Inflammatory macrophage (primary cell): ENCODE results near the gene PCYOX1L.

Experiments used
- DNase-seq, 2 donors: peaks; one replicate each; pipeline ENCODE4 v3.0.0-alpha.2; 2020 to 2022
- total RNA-seq, 18 experiments: gene quantifications; one replicate each; lab custom pipeline; 2026; ENCODE audit warnings: mixed read lengths in 6 of 18, inconsistent platforms in 2 of 18; lab: John Stamatoyannopoulos, UW

PCYOX1L gene, protein sequence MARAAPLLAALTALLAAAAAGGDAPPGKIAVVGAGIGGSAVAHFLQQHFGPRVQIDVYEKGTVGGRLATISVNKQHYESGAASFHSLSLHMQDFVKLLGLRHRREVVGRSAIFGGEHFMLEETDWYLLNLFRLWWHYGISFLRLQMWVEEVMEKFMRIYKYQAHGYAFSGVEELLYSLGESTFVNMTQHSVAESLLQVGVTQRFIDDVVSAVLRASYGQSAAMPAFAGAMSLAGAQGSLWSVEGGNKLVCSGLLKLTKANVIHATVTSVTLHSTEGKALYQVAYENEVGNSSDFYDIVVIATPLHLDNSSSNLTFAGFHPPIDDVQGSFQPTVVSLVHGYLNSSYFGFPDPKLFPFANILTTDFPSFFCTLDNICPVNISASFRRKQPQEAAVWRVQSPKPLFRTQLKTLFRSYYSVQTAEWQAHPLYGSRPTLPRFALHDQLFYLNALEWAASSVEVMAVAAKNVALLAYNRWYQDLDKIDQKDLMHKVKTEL
- 3.9 to 36.4 (median 13.4) reads per million in 18 experiments for total RNA-seq

DNA sequence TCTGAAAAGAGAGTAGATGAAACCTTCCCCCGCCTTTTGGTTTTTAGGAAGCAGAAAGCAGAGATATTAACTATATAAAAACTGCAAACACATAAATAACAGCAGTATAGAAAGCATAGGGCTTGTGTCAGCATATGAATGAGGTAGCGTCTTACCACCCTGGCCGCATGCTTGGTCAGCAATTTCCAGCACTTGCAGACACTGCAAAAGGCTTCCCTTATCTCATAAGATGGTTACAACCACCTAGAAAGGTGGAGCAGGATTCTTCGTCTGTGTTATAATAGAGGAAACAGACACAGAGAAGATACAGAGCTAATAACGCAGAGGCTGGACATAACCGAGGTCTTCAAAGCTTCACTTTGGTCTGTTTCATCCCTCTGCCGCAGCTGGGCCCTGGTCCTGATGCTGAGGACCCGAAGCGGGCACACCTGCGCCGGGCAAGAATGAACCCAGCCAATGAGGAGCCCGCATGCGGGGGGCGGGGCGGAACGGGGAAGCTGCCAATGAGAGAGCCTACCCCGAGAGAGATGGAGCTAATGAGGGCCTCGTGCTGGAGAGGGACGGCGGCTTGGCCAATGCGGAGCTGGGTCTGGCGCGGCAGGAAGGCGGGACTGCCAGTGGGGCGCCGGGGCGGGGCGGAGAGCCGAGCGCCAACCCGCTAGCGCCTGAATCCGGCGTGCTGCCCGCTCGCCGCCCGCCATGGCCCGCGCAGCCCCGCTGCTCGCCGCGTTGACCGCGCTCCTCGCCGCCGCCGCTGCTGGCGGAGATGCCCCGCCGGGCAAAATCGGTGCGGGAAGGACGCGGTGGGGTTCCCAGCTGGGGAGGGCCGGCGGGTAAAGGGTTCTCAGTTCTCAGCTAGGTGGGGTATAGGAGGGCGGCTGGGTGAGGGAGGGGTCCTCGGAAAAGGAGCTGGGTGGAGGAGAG, at the start of gene PCYOX1L:
PCYOX1L (plus strand) TSS at position 677 of the 924 bp plus-strand sequence; CDS start at position 700, 23 bp downstream.
- peak; percentile 94 for DNase-seq

- DNase-seq = no peak
Observed at GRCh38 chr5:149309354-149309753, 48.5 kb upstream of the PCYOX1L start.

- no peak for DNase-seq
Observed at GRCh38 chr5:149310488-149310887, 47.4 kb upstream of the PCYOX1L start.

GRCh38 chr5:149310947-149311658, 46.7 kb upstream of the PCYOX1L start:
- no peak for DNase-seq

DNA sequence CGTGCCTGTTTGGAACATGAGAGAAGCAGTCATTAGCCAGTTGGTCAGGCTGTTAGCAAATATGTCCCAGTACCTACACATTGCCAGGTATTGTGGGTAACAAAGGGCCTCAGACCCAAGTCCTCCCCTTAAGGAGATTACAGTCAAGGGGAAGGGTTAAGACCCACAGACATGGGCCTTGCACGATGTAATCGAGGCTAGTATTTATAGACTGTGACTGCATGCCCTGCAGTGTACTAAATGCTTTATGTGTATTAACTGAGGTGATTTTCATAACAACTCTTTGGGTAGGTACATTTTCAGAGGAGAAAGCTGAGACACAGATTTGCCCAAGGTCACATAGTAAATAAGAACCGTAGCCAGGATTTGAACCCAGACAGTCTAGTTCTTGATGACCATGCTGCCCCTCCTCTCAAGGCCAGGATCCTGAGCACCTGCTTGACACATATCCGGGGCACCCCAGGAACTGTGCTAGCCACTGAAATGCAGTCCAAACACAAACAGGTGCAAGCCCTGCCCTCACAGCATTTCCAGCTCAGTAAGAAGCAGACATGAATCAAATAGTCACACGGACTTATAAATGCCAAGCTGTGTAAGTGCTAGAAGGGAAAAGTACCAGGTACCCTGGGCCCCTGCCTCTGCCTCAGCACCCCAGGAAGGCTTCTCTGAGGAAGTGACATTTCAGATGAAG, 44.5 kb upstream of the PCYOX1L start:
- no peak for DNase-seq

GRCh38 chr5:149314571-149315111, 43.2 kb upstream of the PCYOX1L start:
- DNase-seq = no peak

- DNase-seq = no peak
Observed at GRCh38 chr5:149315753-149316152, 42.1 kb upstream of the PCYOX1L start.

- DNase-seq = peak; percentile 40 to 62
Observed at GRCh38 chr5:149317281-149318048, 40.4 kb upstream of the PCYOX1L start.

DNA sequence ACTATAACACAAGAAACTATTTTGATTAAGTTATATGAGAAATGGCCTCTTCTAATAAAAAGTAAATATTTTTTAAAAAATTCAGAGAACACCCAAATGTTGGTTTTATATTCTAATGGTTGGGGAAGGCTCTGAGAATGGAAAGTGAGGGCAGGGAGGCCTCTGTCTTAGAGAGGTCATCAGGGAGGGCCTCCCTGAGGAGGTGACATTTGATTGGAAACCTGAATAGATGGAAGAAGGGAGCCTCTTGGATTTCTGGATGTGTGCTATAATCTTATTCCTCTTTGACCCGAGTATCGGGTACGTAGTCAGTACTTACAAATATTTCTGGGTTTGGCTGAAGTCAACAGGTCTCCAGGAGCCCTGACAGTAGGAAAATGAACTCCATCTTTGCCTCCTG, 38.7 kb upstream of the PCYOX1L start:
- DNase-seq = no peak

- DNase-seq = no peak
Observed at GRCh38 chr5:149320791-149321330, 37.0 kb upstream of the PCYOX1L start.

- DNase-seq = no peak
Observed at GRCh38 chr5:149322518-149322917, 35.3 kb upstream of the PCYOX1L start.

DNA sequence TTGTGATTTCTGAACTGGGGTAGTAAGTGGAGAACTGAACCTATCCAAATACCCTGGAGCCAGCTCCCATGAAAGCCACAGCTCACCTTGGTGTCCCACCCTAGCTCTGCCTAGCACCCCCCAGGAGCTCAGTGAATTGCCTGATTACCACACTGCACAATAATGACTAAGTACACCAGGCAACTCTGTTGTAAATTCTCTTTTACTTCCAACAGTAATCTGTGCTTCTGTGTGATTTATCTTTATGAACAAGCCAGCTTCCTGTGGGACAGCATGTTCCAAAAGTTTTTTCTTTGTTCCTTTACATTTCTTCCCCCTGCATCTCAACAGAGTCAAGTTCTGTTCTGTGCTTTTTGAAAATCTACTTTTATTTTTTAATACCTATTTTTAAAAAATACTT, 34.6 kb upstream of the PCYOX1L start:
- DNase-seq = no peak

DNA sequence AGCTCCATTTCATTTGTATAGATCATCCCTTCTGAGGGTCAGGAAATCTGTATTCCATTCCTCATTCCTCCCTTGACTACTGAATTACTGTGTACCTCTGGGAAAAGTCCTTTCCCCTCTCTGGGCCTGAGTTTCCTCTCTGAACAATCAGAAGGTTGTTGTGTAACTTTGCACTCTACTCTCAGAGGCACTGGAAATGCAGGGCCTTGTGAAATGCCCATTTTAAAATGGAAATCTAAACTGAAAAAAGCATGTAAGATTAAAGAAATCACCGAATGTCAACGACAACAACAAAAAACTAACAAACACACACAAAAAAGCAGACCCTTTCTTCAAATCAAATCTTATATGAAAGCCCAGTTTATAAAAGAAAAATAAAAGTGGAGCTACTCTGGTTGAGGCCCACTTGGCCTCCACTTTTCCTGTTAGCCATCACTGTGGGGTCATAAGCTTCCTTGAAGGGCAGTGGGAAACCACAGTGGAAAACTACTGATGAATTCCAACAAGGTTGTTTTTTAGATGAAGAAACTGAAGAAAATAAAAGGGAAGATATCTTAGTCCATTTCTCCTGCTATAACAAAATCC, 34.1 kb upstream of the PCYOX1L start:
- no peak for DNase-seq

- DNase-seq = no peak
Observed at GRCh38 chr5:149324641-149325040, 33.2 kb upstream of the PCYOX1L start.

GRCh38 chr5:149325166-149325735, 32.6 kb upstream of the PCYOX1L start:
- DNase-seq = no peak

DNA sequence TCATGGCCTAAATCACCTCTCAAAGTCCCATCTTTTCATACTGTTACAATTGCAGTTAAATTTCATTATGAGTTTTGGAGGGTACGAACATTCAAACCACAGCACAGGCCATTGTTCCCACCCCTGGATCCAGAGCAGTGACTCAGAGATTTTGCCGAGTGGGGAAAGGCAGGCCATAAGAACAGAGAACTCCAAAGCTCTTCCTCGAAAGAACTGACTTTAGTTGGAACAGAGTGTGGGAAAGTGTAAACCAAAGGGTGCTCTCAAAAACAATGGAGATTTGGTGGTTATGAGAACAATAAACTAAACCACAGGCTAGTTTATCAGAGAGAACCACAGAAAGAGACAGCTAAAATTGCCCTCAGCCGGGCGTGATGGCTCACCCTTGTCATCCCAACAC, 32.0 kb upstream of the PCYOX1L start:
- no peak for DNase-seq

- DNase-seq = no peak
Observed at GRCh38 chr5:149326611-149327010, 31.2 kb upstream of the PCYOX1L start.

DNA sequence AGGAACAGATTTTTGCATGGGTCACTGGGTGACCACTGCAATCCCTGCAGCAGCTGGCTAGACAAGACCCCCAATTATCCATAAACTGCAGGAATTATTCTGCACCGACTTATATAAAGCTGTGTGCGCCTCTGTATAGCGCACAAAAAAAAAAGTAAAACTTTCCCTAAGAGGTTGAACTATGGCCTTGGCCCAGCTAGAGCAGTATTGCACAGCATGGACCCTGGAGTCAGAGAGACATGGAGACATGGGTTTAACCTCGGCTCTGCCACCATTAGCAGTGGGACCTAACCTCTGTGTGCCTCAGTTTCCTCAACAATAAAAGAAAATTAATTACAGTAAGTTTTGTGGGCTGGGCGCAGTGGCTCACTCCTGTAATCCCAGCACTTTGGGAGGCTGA, 29.7 kb upstream of the PCYOX1L start:
- no peak for DNase-seq

- no peak for DNase-seq
Observed at GRCh38 chr5:149333711-149334443, 24.0 kb upstream of the PCYOX1L start.
